Embryonic facial prominence (tissue), 1 donor: ENCODE measurements around the gene PKD1L1.

Experiments
- DNase-seq: peaks from one replicate; pipeline ENCODE4 v3.0.0-alpha.2; 2016; ENCODE audit errors: extremely low spot score

The PKD1L1 gene

DNA sequence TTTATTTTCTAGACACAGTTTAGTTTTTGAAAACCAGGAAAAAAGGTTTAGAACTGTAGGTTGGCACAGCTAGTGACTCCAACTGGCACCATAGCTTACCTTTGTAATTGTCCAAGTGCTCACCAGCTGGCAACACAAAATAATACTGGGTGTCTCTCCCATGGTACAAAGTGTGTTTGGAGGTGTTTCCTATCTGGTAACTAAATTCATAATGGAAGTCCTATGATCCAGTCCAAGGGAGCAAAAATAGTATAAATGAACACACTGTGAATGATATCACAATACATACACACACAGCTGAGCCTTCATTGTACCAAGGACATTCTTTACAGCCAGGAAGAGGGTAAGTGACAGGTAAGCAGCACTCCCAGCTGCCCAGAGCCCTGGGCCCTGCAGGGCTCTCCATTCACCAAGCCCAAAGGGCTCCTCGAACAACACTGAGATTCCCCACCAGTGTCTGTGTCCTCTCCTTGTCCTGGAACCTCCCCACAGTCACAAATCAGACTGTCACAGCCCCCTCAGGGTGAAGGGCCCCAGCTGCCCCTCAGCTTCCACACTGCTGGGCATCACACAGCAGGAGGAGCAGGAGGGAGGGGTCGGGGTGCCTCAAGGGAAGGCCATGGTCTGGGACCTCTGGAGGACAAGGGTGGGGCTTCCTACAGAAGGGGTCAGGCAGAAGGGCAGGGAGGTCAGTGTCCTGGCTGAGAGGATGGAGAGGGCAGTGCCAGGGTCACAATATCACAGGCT, 72.1 kb downstream of the PKD1L1 start:
- DNase-seq: no peak

DNA sequence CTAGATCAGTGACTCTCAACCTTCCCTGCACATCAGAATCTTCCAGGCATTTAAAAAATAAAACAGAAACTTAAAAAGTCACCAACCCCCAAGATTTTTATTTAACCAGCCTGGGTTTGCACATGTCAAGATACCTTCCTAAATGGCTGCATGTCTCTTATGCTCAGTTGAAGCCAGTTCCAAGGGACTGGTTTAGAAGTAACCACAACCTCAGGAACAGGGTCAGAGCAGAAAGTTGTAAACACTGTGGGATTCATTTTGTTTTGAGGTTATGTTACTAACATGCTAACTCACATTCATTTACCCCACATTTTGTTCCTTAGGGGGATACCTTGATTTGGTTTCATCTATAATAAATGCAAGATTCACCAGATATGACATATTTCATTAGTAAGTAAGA, 72.9 kb downstream of the PKD1L1 start:
- no peak for DNase-seq

- no peak for DNase-seq
Observed at GRCh38 chr7:47873762-47874161, 74.5 kb downstream of the PKD1L1 start.

- DNase-seq: no peak
Observed at GRCh38 chr7:47867286-47867685, 81.0 kb downstream of the PKD1L1 start.

DNA sequence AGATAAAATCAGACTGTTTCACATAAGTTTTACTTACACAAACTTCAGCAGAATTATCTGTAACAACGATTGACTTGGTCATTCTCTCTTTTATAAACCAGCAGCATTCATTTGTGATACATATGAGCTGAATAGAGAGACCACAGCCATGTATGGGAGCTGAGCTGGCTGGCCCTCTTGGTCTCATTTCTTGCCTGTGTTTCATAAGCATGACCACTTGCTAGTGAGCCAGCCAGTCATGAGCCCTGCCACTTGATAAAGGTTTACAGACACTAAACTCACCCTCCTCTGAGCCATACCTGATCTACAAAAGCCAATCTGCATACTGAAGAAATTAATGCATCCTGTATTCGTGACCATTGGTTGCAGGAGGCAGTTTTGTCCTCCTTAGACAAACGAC, 82.1 kb downstream of the PKD1L1 start:
- DNase-seq: no peak

DNA sequence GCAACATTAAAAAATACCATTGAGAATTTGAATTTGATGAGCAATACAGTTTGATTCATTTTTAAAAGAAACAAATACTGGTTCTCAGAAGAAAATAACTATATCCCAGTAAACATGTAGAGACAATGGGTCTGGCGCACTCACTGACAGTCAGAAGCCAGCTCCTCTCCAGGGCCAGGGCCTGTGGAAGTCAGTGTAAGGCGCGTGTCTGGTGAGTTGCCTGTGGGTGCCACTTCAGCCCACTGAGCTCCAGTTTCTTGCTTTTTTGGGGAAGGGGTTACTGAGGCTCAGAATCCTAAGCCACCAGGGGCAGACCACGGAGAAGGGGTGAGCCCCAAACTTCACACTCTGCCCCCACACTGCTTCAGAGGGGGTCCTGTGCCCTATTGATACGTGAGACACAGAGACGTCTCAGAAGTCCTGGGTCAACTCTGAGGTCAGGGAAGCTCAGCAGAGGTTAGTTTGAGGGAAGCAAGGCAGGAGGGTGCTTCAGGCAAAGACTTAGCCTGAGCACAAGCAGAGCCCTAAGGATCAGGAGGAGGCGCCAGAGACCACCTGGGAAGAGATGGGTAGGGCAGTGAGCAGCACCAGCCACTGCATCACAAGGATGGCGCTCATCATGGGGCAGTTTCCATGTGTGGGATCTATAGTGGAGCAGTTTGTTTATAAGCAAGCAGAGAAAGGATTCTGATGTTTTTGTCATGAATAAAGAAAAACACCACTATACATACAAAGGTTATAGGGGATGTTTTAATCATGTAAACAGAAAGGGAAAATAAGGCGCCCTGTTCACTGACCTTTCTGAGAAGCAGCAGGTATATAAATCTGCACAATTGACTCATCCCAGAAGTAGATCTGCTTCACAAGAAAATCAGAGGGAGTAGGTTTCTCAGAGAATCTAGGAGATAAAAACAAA, 95.7 kb downstream of the PKD1L1 start:
- no peak for DNase-seq

GRCh38 chr7:47847207-47847606, 101.1 kb downstream of the PKD1L1 start:
- no peak for DNase-seq

- no peak for DNase-seq
Observed at GRCh38 chr7:47846138-47846836, 102.0 kb downstream of the PKD1L1 start.

- DNase-seq: no peak
Observed at GRCh38 chr7:47844311-47844710, 104.0 kb downstream of the PKD1L1 start.

- DNase-seq: no peak
Observed at GRCh38 chr7:47843291-47843690, 105.0 kb downstream of the PKD1L1 start.

GRCh38 chr7:47839381-47839780, 108.9 kb downstream of the PKD1L1 start:
- DNase-seq: no peak

- DNase-seq: no peak
Observed at GRCh38 chr7:47837826-47838225, 110.4 kb downstream of the PKD1L1 start.

GRCh38 chr7:47836503-47837202, 111.6 kb downstream of the PKD1L1 start:
- DNase-seq: no peak

DNA sequence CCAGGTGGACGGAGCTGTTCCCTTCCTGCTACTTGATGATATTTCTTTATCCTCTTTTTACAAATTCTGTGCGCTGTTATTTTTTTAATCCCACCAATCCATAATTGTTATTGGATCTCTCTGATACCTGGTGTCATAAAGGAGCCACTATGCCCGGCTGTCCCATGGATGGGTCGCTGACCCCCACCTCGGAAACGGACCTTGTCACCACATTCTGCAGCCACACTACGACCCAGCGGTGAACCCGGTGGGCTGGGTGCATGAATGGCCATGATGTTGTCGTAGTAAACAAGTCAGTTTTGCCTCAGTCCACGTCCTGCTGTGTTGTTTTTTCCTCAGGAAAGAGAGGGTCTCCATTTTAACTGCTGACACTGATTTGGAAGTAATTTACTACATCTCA, 112.2 kb downstream of the PKD1L1 start:
- no peak for DNase-seq

DNA sequence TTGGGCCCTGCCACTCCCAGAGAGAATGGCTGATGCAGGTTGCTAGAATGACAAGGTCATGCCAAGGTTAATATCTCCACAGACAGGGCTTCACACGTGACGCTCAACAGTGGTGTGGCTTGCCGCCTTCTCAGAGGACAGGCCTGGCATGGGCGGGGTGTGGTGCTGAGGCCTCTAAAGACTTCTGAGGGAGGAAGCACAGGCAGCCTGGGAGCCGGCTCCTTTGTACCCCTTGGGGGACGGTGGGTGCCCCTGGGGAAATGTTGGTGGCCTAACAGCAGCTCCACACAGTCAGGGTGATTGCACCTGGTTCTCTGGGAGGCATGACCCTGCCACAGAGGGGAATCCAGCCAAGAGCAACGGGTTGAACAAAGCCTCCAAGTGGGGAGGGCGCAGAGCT, 115.1 kb downstream of the PKD1L1 start:
- no peak for DNase-seq

- DNase-seq: no peak
Observed at GRCh38 chr7:47832105-47832715, 116.1 kb downstream of the PKD1L1 start.

DNA sequence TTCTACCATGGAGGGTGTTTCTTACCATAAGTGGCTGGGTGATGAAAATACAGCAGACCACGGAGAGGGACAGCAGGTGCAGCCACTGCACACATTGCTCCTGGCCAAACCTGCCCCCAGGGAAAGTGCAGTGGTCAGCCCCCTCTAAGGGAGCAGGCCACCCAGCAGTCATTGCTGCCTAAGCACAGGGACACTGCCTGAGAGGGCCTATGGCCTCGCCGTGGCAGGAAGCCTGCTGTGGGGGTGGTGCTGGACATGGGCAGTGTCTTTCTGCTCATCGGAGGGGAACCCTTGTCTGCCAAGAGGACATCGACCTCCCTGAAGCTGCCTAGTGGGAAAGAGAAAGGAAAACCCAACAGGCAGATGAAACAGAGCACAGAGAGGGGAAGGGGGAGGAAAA, 118.3 kb downstream of the PKD1L1 start:
- no peak for DNase-seq

GRCh38 chr7:47827871-47828270, 120.4 kb downstream of the PKD1L1 start:
- no peak for DNase-seq

DNA sequence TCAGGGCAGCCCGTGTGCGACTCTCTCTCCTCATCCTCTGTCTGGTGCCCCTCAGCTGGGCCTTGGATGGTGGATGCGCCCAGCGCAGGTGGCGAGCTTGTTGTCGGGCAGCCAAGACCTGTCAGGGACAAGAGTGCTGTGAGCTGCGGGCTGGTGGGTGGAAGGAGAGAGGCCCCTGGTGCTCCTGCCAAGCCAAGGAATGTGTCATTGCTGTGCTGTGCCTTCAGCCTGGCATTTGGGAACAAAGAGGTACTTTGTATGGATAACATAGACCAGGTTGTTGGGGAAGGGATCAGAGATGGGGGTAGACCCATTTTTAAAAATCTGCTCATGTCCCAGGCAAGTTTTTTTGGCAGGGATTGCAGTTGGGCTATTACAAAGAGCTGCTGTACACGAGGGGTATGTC, 120.9 kb downstream of the PKD1L1 start:
- DNase-seq: no peak

DNA sequence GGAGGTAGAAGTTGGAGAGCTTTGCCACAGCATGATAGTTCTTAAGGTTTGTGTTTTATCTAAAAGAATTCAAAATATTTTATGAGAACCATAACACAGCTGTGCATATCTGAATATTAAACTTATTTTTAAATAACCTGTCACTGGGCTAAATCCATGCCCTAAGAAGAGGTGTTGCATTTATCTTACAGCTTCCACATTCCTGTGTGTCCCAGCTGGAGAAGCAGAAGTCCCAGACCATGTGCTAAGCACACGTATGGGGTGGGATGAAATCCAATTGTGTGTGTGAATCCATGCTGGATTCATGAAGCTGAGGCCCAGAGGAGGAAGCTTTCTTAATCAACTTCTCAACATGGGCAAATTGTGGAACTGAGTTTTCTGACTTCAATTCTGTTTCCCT, 121.5 kb downstream of the PKD1L1 start:
- DNase-seq: no peak

DNA sequence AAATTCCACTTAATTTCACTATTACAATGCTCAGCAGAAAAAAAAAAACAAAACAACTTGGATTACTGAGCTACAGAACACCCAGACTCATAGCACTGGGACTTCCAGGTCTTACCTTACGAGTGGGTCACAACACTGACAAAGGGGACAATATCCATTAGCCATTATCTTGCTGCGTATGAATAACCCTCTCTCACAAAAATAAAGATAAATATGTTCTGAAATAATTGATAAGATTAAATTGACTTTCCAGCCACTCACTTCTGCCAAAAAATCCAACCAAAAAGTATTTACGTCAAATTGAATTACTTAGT, 128.7 kb downstream of the PKD1L1 start:
- DNase-seq: no peak
